HepG2 (cell line): ENCODE measurements around the gene EMC9. TPM values are rescaled to one million over a fixed set of nuclear protein-coding genes. Genes with fewer than 3 reads are reported as not detected.

Experiments
- CREB3 ChIP-seq: sonication (generic); formaldehyde crosslinking; IDR thresholded peaks from 2 replicates; pipeline ENCODE4 v1.5.0; 2020; ENCODE audit warnings: missing genetic modification reagents
- HOXA5 ChIP-seq: sonication (generic); formaldehyde crosslinking; IDR thresholded peaks from 2 replicates; pipeline ENCODE4 v1.4.0; 2020; ENCODE audit warnings: missing genetic modification reagents
- ONECUT2 ChIP-seq: sonication (generic); formaldehyde crosslinking; IDR thresholded peaks from 2 replicates; pipeline ENCODE4 v1.4.0; 2020; ENCODE audit warnings: missing genetic modification reagents
- RBFOX2 ChIP-seq: fragments of 200-400 bp; formaldehyde crosslinking; IDR thresholded peaks from 2 replicates; pipeline ENCODE4 v1.6.1; 2017; ENCODE audit warnings: low read depth, mild to moderate bottlenecking, low read length
- RCOR2 ChIP-seq: IDR thresholded peaks from 2 replicates; pipeline ENCODE4 v1.6.1; 2016; ENCODE audit warnings: missing biosample characterization, missing genetic modification reagents
- RNF219 ChIP-seq: sonication (generic); formaldehyde crosslinking; IDR thresholded peaks from 2 replicates; pipeline ENCODE4 v1.5.0; 2020; ENCODE audit warnings: mild to moderate bottlenecking, missing genetic modification reagents
- STAG1 ChIP-seq: sonication (generic); formaldehyde crosslinking; IDR thresholded peaks from 2 replicates; pipeline ENCODE4 v1.4.0; 2020; ENCODE audit warnings: missing genetic modification reagents
- ZBTB25 ChIP-seq: IDR thresholded peaks from 2 replicates; pipeline ENCODE4 v1.6.1; 2018; ENCODE audit warnings: missing genetic modification reagents
- ZBTB49 ChIP-seq: sonication (generic); formaldehyde crosslinking; IDR thresholded peaks from 2 replicates; pipeline ENCODE4 v1.4.0; 2020; ENCODE audit warnings: missing genetic modification reagents, borderline replicate concordance
- ZFP36L1 ChIP-seq: sonication (generic); formaldehyde crosslinking; IDR thresholded peaks from 2 replicates; pipeline ENCODE4 v1.8.0; 2022; ENCODE audit warnings: mild to moderate bottlenecking, missing genetic modification reagents, moderate library complexity
- ZFP82 ChIP-seq: sonication (generic); formaldehyde crosslinking; IDR thresholded peaks from 2 replicates; pipeline ENCODE4 v1.5.1; 2020; ENCODE audit warnings: mild to moderate bottlenecking, missing genetic modification reagents, borderline replicate concordance
- ZNF317 ChIP-seq: sonication (generic); formaldehyde crosslinking; IDR thresholded peaks from 2 replicates; pipeline ENCODE4 v1.5.0; 2020; ENCODE audit warnings: mild to moderate bottlenecking, missing genetic modification reagents
- ZNF343 ChIP-seq: sonication (generic); formaldehyde crosslinking; IDR thresholded peaks from 2 replicates; pipeline ENCODE4 v1.4.0; 2020; ENCODE audit warnings: mild to moderate bottlenecking, missing genetic modification reagents
- ZNF749 ChIP-seq: sonication (generic); formaldehyde crosslinking; IDR thresholded peaks from 2 replicates; pipeline ENCODE4 v1.8.0; 2022; ENCODE audit warnings: mild to moderate bottlenecking, missing genetic modification reagents, moderate library complexity, borderline replicate concordance
- polyA plus RNA-seq, 8 experiments: library from polyadenylated mRNA; depleted of rRNA in 3 of 8; stranded (reverse) in 7 of 8; unstranded in 1 of 8; fragments of >200 nt; fragmentation: Illumina TruSeq in 4 of 8; extraction: Trizol in 4 of 8; gene quantifications; 2 replicates each; pipeline versions ENCODE4 v1.2.1 to v1.2.3, GENCODE V29; 2011 to 2016; ENCODE audit warnings: low read depth in 4 of 8, missing spikeins in 1 of 8, mixed read lengths in 1 of 8; ENCODE audit not compliant: insufficient read depth in 1 of 8
- total RNA-seq, 5 experiments: library from RNA; depleted of rRNA; stranded (reverse); fragments of >200 nt; fragmentation: Illumina TruSeq; extraction: Trizol; gene quantifications; 2 replicates each; pipeline ENCODE4 v1.2.3, GENCODE V29; 2016; ENCODE audit warnings: low read depth in 1 of 5
- TF ChIP-seq, protein P1 (sequence below): sonication (generic); formaldehyde crosslinking; IDR thresholded peaks from 2 replicates; pipeline ENCODE4 v1.5.0; 2020; ENCODE audit warnings: missing genetic modification reagents, mild to moderate bottlenecking, borderline replicate concordance
- TF ChIP-seq, protein P2 (sequence below): sonication (generic); formaldehyde crosslinking; IDR thresholded peaks from 2 replicates; pipeline ENCODE4 v1.4.0; 2020; ENCODE audit warnings: missing genetic modification reagents, borderline replicate concordance
- TF ChIP-seq, protein P3 (sequence below): sonication (generic); formaldehyde crosslinking; IDR thresholded peaks from 2 replicates; pipeline ENCODE4 v1.5.0; 2020; ENCODE audit warnings: missing genetic modification reagents

The EMC9 gene
- total and polyA plus RNA-seq, 2 of the 13 experiments (the other 11 are each of a cell fraction or from before 2014, with no cell fraction given), result 60.5 to 78.7 TPM

DNA sequence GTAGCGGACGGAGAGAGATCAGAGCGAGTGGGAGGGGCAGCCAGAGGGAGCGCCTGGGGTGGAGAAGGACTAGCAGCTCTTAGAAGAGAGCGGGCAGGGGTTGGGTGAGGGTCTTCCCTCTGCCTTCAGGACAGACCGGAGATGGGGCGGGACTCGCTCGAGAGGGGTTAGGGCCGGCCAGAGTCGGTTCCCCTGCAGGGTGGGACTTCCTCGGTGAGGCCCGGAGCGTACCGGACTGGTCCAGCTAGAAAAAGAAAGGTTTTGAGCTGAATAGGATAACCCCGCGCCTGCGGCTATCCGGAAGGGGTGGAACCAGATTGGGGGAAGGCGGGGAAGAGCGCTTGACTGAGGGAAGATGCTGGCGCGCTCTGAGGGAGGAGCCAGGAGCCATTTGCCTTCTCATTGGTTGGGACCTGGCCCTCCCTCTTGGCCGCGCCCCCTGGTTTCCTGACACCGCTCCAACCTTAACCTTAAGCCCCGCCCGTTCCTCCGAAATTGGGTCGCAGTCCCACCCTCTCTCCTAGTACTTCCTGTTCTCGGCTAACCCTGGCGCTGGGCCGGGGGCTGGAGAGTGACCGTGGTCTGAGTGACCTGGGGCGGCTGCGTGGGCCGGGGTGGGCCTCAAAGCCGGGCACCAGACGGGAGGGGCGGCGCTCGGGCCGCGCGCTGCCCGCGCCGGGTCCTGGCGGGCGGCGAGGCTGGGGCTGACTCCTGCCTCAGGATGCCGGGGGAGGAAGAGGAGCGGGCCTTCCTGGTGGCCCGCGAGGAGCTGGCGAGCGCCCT is 5.8 kb upstream of the EMC9 start, which contains the start of gene RNF31 (continued):
- TF ChIP-seq RBFOX2 (peak; percentile 95), ZNF343 (no peak; the same call in 1 of the 2 replicates), RCOR2 (peak; percentile 75; the same call in 1 of the 2 replicates), ZNF317 (CRISPR knock-in tag) (peak; percentile 93), HOXA5 (CRISPR knock-in tag) (peak; percentile 67; the same call in 1 of the 2 replicates), CREB3 (CRISPR knock-in tag) (peak; percentile 90), ZNF749 (CRISPR knock-in tag) (0 out of 2 replicates have a peak, but pooled peaks have one; percentile 78), ZBTB25 (no peak), ZBTB49 (no peak; the same call in 1 of the 2 replicates), RNF219 (CRISPR knock-in tag) (no peak), STAG1 (CRISPR knock-in tag) (no peak; the same call in 1 of the 2 replicates), ZFP36L1 (CRISPR knock-in tag) (peak; percentile 94), ONECUT2 (peak; percentile 9), ZFP82 (CRISPR knock-in tag) (no peak)
- TF ChIP-seq, protein P1, sequence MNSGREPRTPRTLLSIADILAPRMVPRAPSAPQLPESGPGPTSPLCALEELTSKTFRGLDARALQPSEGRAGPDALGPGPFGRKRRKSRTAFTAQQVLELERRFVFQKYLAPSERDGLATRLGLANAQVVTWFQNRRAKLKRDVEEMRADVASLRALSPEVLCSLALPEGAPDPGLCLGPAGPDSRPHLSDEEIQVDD (CRISPR knock-in tag), result peak; percentile 86; the same call in 1 of the 2 replicates
- TF ChIP-seq, protein P2, sequence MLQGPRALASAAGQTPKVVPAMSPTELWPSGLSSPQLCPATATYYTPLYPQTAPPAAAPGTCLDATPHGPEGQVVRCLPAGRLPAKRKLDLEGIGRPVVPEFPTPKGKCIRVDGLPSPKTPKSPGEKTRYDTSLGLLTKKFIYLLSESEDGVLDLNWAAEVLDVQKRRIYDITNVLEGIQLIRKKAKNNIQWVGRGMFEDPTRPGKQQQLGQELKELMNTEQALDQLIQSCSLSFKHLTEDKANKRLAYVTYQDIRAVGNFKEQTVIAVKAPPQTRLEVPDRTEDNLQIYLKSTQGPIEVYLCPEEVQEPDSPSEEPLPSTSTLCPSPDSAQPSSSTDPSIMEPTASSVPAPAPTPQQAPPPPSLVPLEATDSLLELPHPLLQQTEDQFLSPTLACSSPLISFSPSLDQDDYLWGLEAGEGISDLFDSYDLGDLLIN (CRISPR knock-in tag), result no peak
- TF ChIP-seq, protein P3, sequence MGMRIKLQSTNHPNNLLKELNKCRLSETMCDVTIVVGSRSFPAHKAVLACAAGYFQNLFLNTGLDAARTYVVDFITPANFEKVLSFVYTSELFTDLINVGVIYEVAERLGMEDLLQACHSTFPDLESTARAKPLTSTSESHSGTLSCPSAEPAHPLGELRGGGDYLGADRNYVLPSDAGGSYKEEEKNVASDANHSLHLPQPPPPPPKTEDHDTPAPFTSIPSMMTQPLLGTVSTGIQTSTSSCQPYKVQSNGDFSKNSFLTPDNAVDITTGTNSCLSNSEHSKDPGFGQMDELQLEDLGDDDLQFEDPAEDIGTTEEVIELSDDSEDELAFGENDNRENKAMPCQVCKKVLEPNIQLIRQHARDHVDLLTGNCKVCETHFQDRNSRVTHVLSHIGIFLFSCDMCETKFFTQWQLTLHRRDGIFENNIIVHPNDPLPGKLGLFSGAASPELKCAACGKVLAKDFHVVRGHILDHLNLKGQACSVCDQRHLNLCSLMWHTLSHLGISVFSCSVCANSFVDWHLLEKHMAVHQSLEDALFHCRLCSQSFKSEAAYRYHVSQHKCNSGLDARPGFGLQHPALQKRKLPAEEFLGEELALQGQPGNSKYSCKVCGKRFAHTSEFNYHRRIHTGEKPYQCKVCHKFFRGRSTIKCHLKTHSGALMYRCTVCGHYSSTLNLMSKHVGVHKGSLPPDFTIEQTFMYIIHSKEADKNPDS (CRISPR knock-in tag), result no peak
